Endodermal cell (in vitro differentiated cells): ENCODE results near the gene HMGXB3. TPM values are rescaled to one million over a fixed set of nuclear protein-coding genes. Genes with fewer than 3 reads are reported as not detected.

Experiments
- DNase-seq: peaks from one replicate; pipeline ENCODE4 v3.0.0-alpha.2; 2017
- H3K27ac ChIP-seq: 2 replicates; pipeline ENCODE4 v1.5.1; 2013; ENCODE audit warnings: mild to moderate bottlenecking, low read depth, low read length, moderate library complexity
- H3K27me3 ChIP-seq: 2 replicates; pipeline ENCODE4 v1.6.1; 2013; ENCODE audit warnings: mild to moderate bottlenecking, low read length, moderate library complexity; ENCODE audit not compliant: insufficient read depth, control insufficient read depth, poor library complexity, severe bottlenecking
- H3K36me3 ChIP-seq: 2 replicates; pipeline ENCODE4 v1.7.0; 2013; ENCODE audit warnings: mild to moderate bottlenecking, low read length, moderate library complexity; ENCODE audit not compliant: control insufficient read depth, insufficient read depth
- H3K4me1 ChIP-seq: one replicate; pipeline ENCODE4 v1.7.0; 2013; ENCODE audit warnings: low read length; ENCODE audit not compliant: control insufficient read depth, insufficient read depth
- H3K4me3 ChIP-seq: 2 replicates; pipeline ENCODE4 v1.5.1; 2013; ENCODE audit warnings: mild to moderate bottlenecking, low read length, moderate library complexity
- H3K9ac ChIP-seq: 2 replicates; pipeline ENCODE4 v1.6.1; 2013; ENCODE audit warnings: mild to moderate bottlenecking, low read length, moderate library complexity; ENCODE audit not compliant: poor library complexity, severe bottlenecking; ENCODE audit errors: extremely low read depth
- H3K9me3 ChIP-seq: 2 replicates; pipeline ENCODE4 v1.6.1; 2013; ENCODE audit warnings: mild to moderate bottlenecking, low read length, moderate library complexity; ENCODE audit not compliant: control insufficient read depth
- H3K27ac Mint-ChIP-seq: 2 replicates; pipeline ENCODE4 v1.8.0; 2020; ENCODE audit warnings: mixed read lengths
- H3K27me3 Mint-ChIP-seq: 2 replicates; pipeline ENCODE4 v1.8.0; 2021; ENCODE audit warnings: mild to moderate bottlenecking, mixed read lengths; ENCODE audit not compliant: insufficient read depth
- H3K36me3 Mint-ChIP-seq: 2 replicates; pipeline ENCODE4 v1.8.0; 2020; ENCODE audit warnings: low read depth, mixed read lengths
- H3K4me1 Mint-ChIP-seq: 2 replicates; pipeline ENCODE4 v1.8.0; 2020; ENCODE audit warnings: mixed read lengths
- H3K4me3 Mint-ChIP-seq: 2 replicates; pipeline ENCODE4 v1.8.0; 2020; ENCODE audit warnings: mild to moderate bottlenecking, moderate library complexity, mixed read lengths
- H3K9me3 Mint-ChIP-seq: 2 replicates; pipeline ENCODE4 v1.8.0; 2020; ENCODE audit warnings: mild to moderate bottlenecking, mixed read lengths
- CTCF ChIP-seq: fragments of 200-600 bp; sonication (generic); conservative IDR thresholded peaks from 2 replicates; pipeline ENCODE4 v1.5.0; 2021; ENCODE audit warnings: antibody characterized with exemption, mild to moderate bottlenecking
- WGBS, 2 experiments: methylation state at CpG; one replicate each; pipeline versions ENCODE4 v1.1.5 to v1.1.7; 2013; ENCODE audit warnings: missing lambda C conversion rate in 2 of 2, mixed read lengths in 1 of 2; ENCODE audit not compliant: insufficient coverage in 1 of 2, insufficient read length in 1 of 2; 5-methylcytosine and 5-hydroxymethylcytosine counted together
- total RNA-seq, 2 donors: library from RNA; stranded (reverse); fragmentation: NEBNext Ultra II Directional in 1 of 2; extraction: Animal tissue kit (Norgen Biotek cat#: 25700) in 1 of 2; gene quantifications; 2 replicates in 1 of 2; 3 replicates in 1 of 2; pipeline ENCODE4 v1.2.1, GENCODE V29; 2021

HMGXB3 gene
- total RNA-seq, 2 donors from 2014 or later: 41.0 to 43.5 TPM

- 79 to 80% methylated on average over 5 to 7 of the region's 7 CpGs for WGBS, 2 experiments
- Histone ChIP-seq H3K9ac (no peak overlapping the region), H3K27me3 (no peaks in the 10 kb centered on the region), H3K9me3 (no peaks in the 10 kb centered on the region), H3K36me3 (peaks cover under 1% of the 10 kb centered on the region), H3K4me3 (no peak overlapping the region), H3K4me1 (peaks cover 8% of the 10 kb centered on the region), H3K27ac (no peak overlapping the region)
- H3K9me3 Mint-ChIP-seq: no peaks in the 10 kb centered on the region
- H3K36me3 Mint-ChIP-seq: no peaks in the 10 kb centered on the region
- H3K4me3 Mint-ChIP-seq: no peak overlapping the region
- peaks cover 14% of the 10 kb centered on the region for H3K4me1 Mint-ChIP-seq
- DNase-seq: no peak
- no peak for TF ChIP-seq CTCF
- H3K27ac Mint-ChIP-seq: no peak overlapping the region
- peaks cover 14% of the 10 kb centered on the region for H3K27me3 Mint-ChIP-seq
Measured at GRCh38 chr5:150060471-150060870, 59.9 kb downstream of the HMGXB3 start.

DNA sequence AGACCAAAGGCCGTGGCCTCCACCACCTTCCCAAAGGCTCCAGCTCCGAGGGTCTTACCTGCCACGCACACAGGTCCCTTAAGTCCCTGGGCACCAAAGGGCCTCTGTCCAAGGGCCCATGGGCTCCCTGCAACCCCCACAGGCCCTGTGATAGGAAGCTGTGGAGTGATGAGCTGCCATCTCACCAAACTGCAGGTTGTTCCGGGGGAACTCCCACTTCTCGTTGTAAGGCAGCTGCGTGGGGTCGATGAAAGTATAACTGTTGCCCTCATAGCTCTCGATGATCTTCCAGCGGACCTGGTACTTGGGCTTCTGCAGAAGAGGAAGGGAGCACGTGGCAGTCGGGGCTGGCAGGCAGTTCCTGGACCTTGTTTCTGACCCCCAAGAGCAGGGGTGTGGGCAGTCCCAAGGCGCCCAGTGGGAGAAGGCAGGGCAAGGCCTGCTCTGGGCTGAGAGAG is 61.0 kb downstream of the HMGXB3 start:
- peaks cover 8% of the 10 kb centered on the region for H3K4me1 ChIP-seq
- WGBS, 2 experiments: 92 to 94% methylated on average over 9 to 12 of the region's 12 CpGs
- Mint-ChIP-seq H3K9me3 (no peaks in the 10 kb centered on the region), H3K27me3 (peaks cover 18% of the 10 kb centered on the region), H3K4me1 (peaks cover 14% of the 10 kb centered on the region), H3K36me3 (no peaks in the 10 kb centered on the region), H3K27ac (no peak overlapping the region), H3K4me3 (no peak overlapping the region)
- H3K9me3 ChIP-seq: no peaks in the 10 kb centered on the region
- H3K27ac ChIP-seq: no peak overlapping the region
- no peak for DNase-seq
- H3K27me3 ChIP-seq: no peaks in the 10 kb centered on the region
- H3K36me3 ChIP-seq: no peaks in the 10 kb centered on the region
- H3K4me3 ChIP-seq: no peak overlapping the region
- TF ChIP-seq CTCF: no peak
- H3K9ac ChIP-seq: no peak overlapping the region

DNA sequence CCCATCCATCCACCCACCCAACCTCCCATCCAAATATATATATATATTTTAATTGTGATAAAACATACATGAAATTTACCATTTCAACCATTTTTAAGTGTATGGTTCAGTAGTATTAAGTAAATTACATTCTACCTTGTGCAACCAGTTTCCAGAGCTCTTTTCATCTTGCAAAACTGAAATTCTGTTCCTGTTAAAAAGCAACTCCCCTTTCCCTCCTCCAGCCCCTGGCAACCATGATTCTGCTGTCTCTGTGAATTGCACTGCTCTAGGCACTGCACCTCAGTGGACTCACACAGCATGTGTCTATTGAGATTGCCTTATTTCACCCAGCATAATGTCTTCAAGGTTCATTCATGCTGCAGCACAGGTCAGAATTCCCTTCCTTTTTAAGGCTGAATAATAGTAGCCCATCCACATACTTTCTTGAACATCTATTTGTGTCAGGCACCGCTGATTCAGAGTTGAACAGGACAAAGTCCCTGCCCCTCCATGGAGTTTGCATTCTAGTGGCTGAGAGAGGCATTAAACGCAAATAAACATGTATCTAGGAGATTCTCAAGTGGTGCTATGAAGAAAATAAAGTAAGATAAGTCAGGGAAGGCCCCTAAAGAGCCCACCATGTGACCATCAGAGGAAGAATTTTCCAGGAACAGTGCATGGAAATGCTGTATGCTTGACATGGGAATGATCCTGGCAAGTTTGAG is 61.8 kb downstream of the HMGXB3 start:
- peaks cover 7% of the 10 kb centered on the region for H3K4me1 ChIP-seq
- H3K9ac ChIP-seq: no peak overlapping the region
- H3K9me3 ChIP-seq: no peaks in the 10 kb centered on the region
- Mint-ChIP-seq H3K36me3 (no peaks in the 10 kb centered on the region), H3K27me3 (peaks cover 18% of the 10 kb centered on the region), H3K27ac (no peak overlapping the region), H3K9me3 (no peaks in the 10 kb centered on the region), H3K4me3 (no peak overlapping the region), H3K4me1 (peaks cover 10% of the 10 kb centered on the region)
- H3K27ac ChIP-seq: no peak overlapping the region
- H3K4me3 ChIP-seq: no peak overlapping the region
- no peak for DNase-seq
- TF ChIP-seq CTCF: no peak
- H3K27me3 ChIP-seq: no peaks in the 10 kb centered on the region
- WGBS, 2 experiments: 80 to 100% methylated on average over 2 of the region's 2 CpGs
- no peaks in the 10 kb centered on the region for H3K36me3 ChIP-seq
